HepG2 (cell line): ENCODE measurements around the gene GSK3A.

Experiments
- CCDC6 ChIP-seq: sonication (generic); formaldehyde crosslinking; IDR thresholded peaks from 2 replicates; pipeline ENCODE4 v1.8.1; 2022; ENCODE audit warnings: mild to moderate bottlenecking, missing genetic modification reagents, moderate library complexity
- EP300 ChIP-seq, 3 experiments: sonication (generic) in 1 of 3; formaldehyde crosslinking in 1 of 3; IDR thresholded peaks; 2 replicates each; pipeline versions ENCODE4 v1.5.1 to v1.6.1; 2011 to 2020; ENCODE audit warnings: low read depth in 2 of 3, low read length in 2 of 3, borderline replicate concordance in 1 of 3, improper control_type of control experiment in 1 of 3, mild to moderate bottlenecking in 1 of 3, missing genetic modification reagents in 1 of 3, moderate library complexity in 1 of 3
- GATAD2A ChIP-seq: IDR thresholded peaks from 2 replicates; pipeline ENCODE4 v1.6.1; 2016
- ZNF781 ChIP-seq: sonication (generic); formaldehyde crosslinking; IDR thresholded peaks from 2 replicates; pipeline ENCODE4 v1.5.1; 2020; ENCODE audit warnings: borderline replicate concordance, mild to moderate bottlenecking, missing genetic modification reagents; ENCODE audit errors: not compliant biosample characterization

DNA sequence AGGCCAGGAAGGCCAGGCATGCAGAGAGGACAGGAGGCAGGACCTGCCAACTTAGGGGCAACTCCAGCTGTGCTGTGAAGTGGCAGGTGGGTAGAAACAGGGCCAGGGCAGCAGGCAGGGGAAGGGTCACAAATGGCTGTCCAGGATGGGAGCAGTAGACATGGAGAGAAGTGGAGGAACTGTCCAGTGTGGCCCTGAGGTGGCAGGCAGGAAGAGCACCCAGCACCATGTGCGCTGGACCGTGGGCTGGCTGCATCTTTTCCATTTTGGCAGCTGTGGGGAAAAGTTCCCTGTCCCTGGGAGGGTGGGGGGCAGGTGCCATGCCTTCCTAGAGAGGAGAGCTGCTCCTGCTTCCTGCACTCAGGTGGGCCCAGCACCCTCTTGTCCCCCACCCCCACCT lies 38.7 kb downstream of the GSK3A start:
- TF ChIP-seq ZNF781 (CRISPR knock-in tag) (no peak), GATAD2A (CRISPR knock-in tag) (no peak), EP300 (IDR thresholded peaks at IDR 0.05; ENCODE audit: low read depth in 2 of 2, low read length in 2 of 2) (no peak), EP300 (CRISPR knock-in tag; IDR thresholded peaks at IDR 0.05; ENCODE audit: borderline replicate concordance) (no peak), CCDC6 (CRISPR knock-in tag) (no peak)
